HG03066 (cell line): Measurements from ENCODE around the gene GNA12.

ENCODE experiments used
- ATAC-seq: cut with Tn5 transposase; IDR thresholded peaks from one replicate; pipeline ENCODE4 v1.9.1; 2021; ENCODE audit warnings: low read depth; ENCODE audit not compliant: unreplicated experiment

Gene GNA12

GRCh38 chr7:2819161-2819953, 24.8 kb downstream of the GNA12 start:
- ATAC-seq = no peak

GRCh38 chr7:2818653-2819052, 25.5 kb downstream of the GNA12 start:
- no peak for ATAC-seq

GRCh38 chr7:2818121-2818520, 26.0 kb downstream of the GNA12 start:
- ATAC-seq = no peak

- ATAC-seq = no peak
Observed at GRCh38 chr7:2817456-2817855, 26.7 kb downstream of the GNA12 start.

GRCh38 chr7:2815875-2816245, 28.2 kb downstream of the GNA12 start:
- ATAC-seq = no peak

GRCh38 chr7:2814946-2815874, 28.9 kb downstream of the GNA12 start:
- ATAC-seq = no peak

- no peak for ATAC-seq
Observed at GRCh38 chr7:2814186-2814945, 29.7 kb downstream of the GNA12 start.

GRCh38 chr7:2813350-2814185, 30.5 kb downstream of the GNA12 start:
- no peak for ATAC-seq

- ATAC-seq = no peak
Observed at GRCh38 chr7:2812831-2813230, 31.3 kb downstream of the GNA12 start.

GRCh38 chr7:2812114-2812487, 32.0 kb downstream of the GNA12 start:
- no peak for ATAC-seq

GRCh38 chr7:2811476-2812113, 32.5 kb downstream of the GNA12 start:
- ATAC-seq = no peak

GRCh38 chr7:2810682-2811415, 33.3 kb downstream of the GNA12 start:
- ATAC-seq = no peak

GRCh38 chr7:2809903-2810625, 34.0 kb downstream of the GNA12 start:
- no peak for ATAC-seq

- no peak for ATAC-seq
Observed at GRCh38 chr7:2808891-2809665, 35.0 kb downstream of the GNA12 start.

GRCh38 chr7:2807845-2808772, 36.0 kb downstream of the GNA12 start:
- peak; percentile 75 for ATAC-seq

- ATAC-seq = no peak
Observed at GRCh38 chr7:2807460-2807844, 36.7 kb downstream of the GNA12 start.

- ATAC-seq = no peak
Observed at GRCh38 chr7:2806571-2806970, 37.5 kb downstream of the GNA12 start.
